Progenitor cell of endocrine pancreas (in vitro differentiated cells): ENCODE data around the gene WAS. TPM values are rescaled to one million over a fixed set of nuclear protein-coding genes. Genes with fewer than 3 reads are reported as not detected.

Experiments
- DNase-seq: peaks from one replicate; pipeline ENCODE4 v3.0.0; 2021; ENCODE audit warnings: low spot score; ENCODE audit not compliant: unreplicated experiment
- H3K27ac Mint-ChIP-seq: 2 replicates; pipeline ENCODE4 v1.8.0; 2021; ENCODE audit warnings: mild to moderate bottlenecking, moderate library complexity, mixed read lengths
- H3K27me3 Mint-ChIP-seq: 2 replicates; pipeline ENCODE4 v1.8.0; 2021; ENCODE audit warnings: mixed read lengths
- H3K36me3 Mint-ChIP-seq: 2 replicates; pipeline ENCODE4 v1.8.0; 2022; ENCODE audit warnings: mixed read lengths; ENCODE audit not compliant: insufficient read depth
- H3K4me1 Mint-ChIP-seq: 2 replicates; pipeline ENCODE4 v1.8.0; 2021; ENCODE audit warnings: low read depth, mixed read lengths
- H3K4me3 Mint-ChIP-seq: 2 replicates; pipeline ENCODE4 v1.8.0; 2021; ENCODE audit warnings: low read depth, mild to moderate bottlenecking, moderate library complexity, mixed read lengths
- H3K9me3 Mint-ChIP-seq: 2 replicates; pipeline ENCODE4 v1.8.0; 2021; ENCODE audit warnings: low read depth, mixed read lengths
- CTCF ChIP-seq: fragments of 200-600 bp; sonication (generic); IDR thresholded peaks from one replicate; pipeline ENCODE4 v1.5.0; 2021; ENCODE audit warnings: antibody characterized with exemption, mild to moderate bottlenecking; ENCODE audit not compliant: unreplicated experiment
- total RNA-seq: library from RNA; stranded (reverse); gene quantifications from 2 replicates; pipeline ENCODE4 v1.2.1, GENCODE V29; 2021

The WAS gene
- total RNA-seq, 1 donor from 2014 or later = 1.2 TPM

GRCh38 chrX:48702032-48702431, 18.4 kb downstream of the WAS start:
- DNase-seq = no peak
- no peak overlapping the region for H3K27ac Mint-ChIP-seq
- H3K4me1 Mint-ChIP-seq = peaks cover 3% of the 10 kb centered on the region
- peaks cover 9% of the 10 kb centered on the region for H3K9me3 Mint-ChIP-seq
- H3K36me3 Mint-ChIP-seq = peaks cover 17% of the 10 kb centered on the region
- no peak overlapping the region for H3K4me3 Mint-ChIP-seq
- H3K27me3 Mint-ChIP-seq = no peaks in the 10 kb centered on the region
- no peak for TF ChIP-seq CTCF

GRCh38 chrX:48702716-48703115, 19.1 kb downstream of the WAS start:
- no peaks in the 10 kb centered on the region for H3K4me1 Mint-ChIP-seq
- H3K4me3 Mint-ChIP-seq = no peak overlapping the region
- no peak for TF ChIP-seq CTCF
- H3K36me3 Mint-ChIP-seq = peaks cover 17% of the 10 kb centered on the region
- H3K27me3 Mint-ChIP-seq = no peaks in the 10 kb centered on the region
- H3K27ac Mint-ChIP-seq = no peak overlapping the region
- DNase-seq = no peak
- H3K9me3 Mint-ChIP-seq = peaks cover 9% of the 10 kb centered on the region

DNA sequence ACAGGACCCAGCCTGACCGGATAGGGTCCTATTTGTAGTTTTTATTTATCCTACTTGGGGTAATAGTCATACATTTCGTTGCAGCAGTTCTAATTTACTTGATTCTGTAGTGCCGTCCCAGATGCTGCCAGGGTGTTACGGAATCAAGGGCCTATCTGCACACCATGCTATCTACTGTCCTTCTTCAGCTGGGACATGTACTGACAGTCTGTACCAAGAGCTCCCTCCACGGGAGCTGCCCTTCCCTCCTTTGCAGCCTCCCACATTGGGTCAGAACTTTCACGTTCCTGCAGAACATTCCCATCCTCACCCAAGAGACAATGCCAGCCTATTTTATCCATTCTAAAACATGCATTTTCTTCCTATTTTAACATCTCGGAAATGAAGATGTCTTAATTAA, 19.6 kb downstream of the WAS start:
- Mint-ChIP-seq H3K27ac (no peak overlapping the region), H3K4me1 (no peaks in the 10 kb centered on the region), H3K27me3 (peaks cover 2% of the 10 kb centered on the region), H3K4me3 (no peak overlapping the region), H3K9me3 (peaks cover 9% of the 10 kb centered on the region), H3K36me3 (peaks cover 17% of the 10 kb centered on the region)
- DNase-seq = no peak
- TF ChIP-seq CTCF = no peak

DNA sequence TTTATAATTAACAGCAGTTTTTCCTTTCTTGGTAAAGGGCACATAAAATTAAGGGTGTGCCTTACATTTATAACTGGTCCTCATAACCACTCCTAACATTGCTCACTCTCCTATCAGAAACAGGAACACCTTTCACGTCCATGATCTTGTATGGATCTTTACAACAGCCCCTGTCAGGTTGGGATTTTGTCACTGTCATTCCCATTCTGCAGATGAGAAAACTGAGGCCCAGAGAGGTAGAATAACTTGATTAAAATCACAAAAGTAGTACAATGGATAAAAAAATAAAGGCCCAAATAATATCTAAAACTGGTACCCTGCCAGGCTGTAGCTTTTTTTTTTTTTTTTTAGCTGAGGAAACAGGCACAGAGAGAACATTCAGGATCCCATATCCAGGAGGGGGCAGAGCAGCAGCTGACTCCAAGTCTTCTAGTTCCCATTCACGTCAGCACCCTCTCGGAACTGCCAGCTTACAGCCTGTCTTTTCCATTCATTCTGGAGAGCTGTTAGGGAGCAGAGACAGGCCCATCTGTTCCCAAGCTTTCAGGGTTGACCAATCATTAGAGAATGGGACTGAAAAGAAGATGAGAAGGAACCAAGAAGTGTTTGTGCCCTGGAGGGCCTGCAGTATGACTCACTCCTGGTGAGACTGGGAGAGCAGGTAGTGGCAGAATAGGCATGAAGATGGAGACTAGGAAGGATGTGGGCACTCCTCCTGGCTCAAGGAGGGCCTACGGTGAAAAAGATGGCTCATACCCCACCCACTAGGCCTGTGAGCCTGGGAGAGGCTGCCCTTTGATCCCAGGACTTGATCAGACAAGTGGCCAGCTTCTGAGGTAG, 20.3 kb downstream of the WAS start:
- Mint-ChIP-seq H3K27me3 (peaks cover 9% of the 10 kb centered on the region), H3K4me1 (no peaks in the 10 kb centered on the region), H3K36me3 (peaks cover 17% of the 10 kb centered on the region), H3K9me3 (peaks cover 9% of the 10 kb centered on the region), H3K27ac (no peak overlapping the region), H3K4me3 (no peak overlapping the region)
- DNase-seq = no peak
- no peak for TF ChIP-seq CTCF

DNA sequence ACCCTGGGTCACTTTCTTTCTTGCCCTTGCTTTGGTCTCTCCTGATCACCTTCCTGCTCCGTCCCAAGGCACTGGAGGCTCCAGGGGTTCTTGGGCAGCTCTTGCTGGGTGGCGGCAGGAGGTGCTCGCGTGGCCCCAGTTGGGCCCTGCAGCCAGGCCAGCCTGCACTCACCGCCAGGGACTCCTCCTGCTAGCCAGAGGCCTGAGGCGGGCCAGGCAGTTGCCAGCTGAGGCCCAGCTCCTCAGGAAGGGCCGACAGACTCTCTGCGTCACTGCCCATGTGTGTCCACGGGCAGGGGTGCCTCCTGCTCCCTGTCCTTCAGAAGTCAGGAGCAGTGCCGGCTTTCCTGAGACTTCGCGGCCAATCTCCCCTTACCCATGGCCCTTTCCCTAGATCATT, 22.3 kb downstream of the WAS start:
- Mint-ChIP-seq H3K4me3 (no peak overlapping the region), H3K27me3 (peaks cover 18% of the 10 kb centered on the region), H3K27ac (no peak overlapping the region), H3K4me1 (peaks cover 3% of the 10 kb centered on the region), H3K9me3 (peaks cover 6% of the 10 kb centered on the region), H3K36me3 (peaks cover 15% of the 10 kb centered on the region)
- no peak for DNase-seq
- no peak for TF ChIP-seq CTCF
